Coronary artery (tissue), 2 donors: ENCODE data around the gene PDCD4.

ENCODE experiments used
- DNase-seq: peaks from one replicate; pipeline ENCODE4 v3.0.0-alpha.2; 2017; ENCODE audit warnings: low spot score
- H3K27ac ChIP-seq, 2 donors: fragments of 200-600 bp; sonication (generic); one replicate each; pipeline ENCODE4 v1.5.1; 2016 to 2019
- H3K4me3 ChIP-seq: fragments of 200-600 bp; sonication (generic); 2 replicates; pipeline ENCODE4 v1.5.1; 2016; ENCODE audit warnings: mild to moderate bottlenecking, moderate library complexity
- CTCF ChIP-seq: fragments of 200-600 bp; sonication (generic); IDR thresholded peaks from one replicate; pipeline ENCODE4 v1.5.1; 2019; ENCODE audit warnings: antibody characterized with exemption

Gene PDCD4

GRCh38 chr10:110893559-110894179, 21.9 kb downstream of the PDCD4 start:
- no peak overlapping the region for H3K4me3 ChIP-seq
- no peak for DNase-seq
- H3K27ac ChIP-seq, result no peak overlapping the region
- TF ChIP-seq CTCF, result peak; percentile 51

DNA sequence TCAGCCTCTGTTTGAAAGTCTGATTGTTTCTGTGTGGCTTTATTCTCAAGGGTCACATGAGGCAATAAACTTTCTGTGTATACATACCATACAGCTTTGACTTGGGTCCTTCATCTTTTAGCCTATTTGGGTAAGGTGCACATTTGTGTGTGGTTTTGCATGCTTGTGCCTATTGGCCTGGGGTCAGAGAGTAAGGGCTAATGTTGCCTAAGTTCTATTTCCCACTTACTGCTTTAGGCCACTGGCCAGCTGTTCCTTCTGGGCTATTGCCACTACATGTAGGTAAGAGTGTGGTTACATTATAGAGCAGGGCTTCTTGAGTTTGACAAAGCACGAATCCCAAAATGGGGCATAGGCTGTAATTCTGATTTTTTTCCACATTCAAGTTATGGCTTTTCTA, 25.5 kb downstream of the PDCD4 start:
- H3K27ac ChIP-seq, result no peak overlapping the region

DNA sequence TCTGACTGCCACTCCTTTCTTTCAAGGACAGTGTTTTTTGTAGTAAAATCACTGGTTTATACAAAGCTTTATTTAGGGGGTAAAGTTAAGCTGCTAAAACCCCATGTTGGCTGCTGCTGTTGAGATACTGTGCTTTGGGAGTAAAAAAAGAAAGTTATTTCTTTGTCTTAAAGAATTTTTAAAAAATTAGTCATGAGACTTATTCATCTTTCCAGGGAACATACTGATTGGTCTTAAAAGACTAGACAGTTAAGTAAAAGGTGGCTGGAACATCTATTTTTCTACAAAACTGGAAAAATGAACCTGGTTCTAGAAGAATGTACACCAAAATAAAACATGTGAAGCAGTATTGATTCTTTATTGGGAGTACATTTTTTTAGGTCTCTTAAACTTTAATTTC, 26.7 kb downstream of the PDCD4 start:
- H3K27ac ChIP-seq, result no peak overlapping the region
- no peak for TF ChIP-seq CTCF

More for the DNA sequence above, 25.5 kb downstream of the PDCD4 start:
- no peak overlapping the region for H3K4me3 ChIP-seq
- DNase-seq, result no peak
- TF ChIP-seq CTCF, result no peak

DNA sequence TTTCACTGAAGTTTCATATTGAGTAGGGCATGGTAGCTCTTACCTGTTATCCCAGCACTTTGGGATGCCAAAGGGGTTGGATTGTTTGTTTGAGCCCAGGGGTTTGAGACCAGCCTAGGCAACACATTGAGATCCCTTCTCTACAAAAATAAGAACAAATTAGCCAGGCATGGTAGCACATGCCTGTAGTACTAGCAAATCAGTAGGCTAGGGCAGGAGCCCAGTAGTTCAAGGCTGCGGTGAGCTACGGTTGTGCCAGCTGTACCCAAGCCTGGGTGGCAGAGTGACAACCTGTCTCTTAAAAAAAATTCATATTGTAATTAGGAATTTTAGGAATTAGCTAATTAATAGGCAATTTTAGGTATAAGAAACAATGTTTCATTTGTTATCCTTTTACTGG, 29.3 kb downstream of the PDCD4 start:
- no peak for TF ChIP-seq CTCF
- Histone ChIP-seq H3K27ac (no peak overlapping the region), H3K4me3 (no peak overlapping the region)
- DNase-seq, result no peak

More for the DNA sequence above, 26.7 kb downstream of the PDCD4 start:
- no peak for DNase-seq
- H3K4me3 ChIP-seq, result no peak overlapping the region

- H3K4me3 ChIP-seq, result no peak overlapping the region
- TF ChIP-seq CTCF, result no peak
- no peak for DNase-seq
- H3K27ac ChIP-seq, result no peak overlapping the region
Measured at GRCh38 chr10:110901954-110902819, 30.5 kb downstream of the PDCD4 start.

GRCh38 chr10:110903280-110904278, 31.9 kb downstream of the PDCD4 start:
- no peak for TF ChIP-seq CTCF
- Histone ChIP-seq H3K27ac (no peak overlapping the region), H3K4me3 (no peak overlapping the region)
- no peak for DNase-seq
